ENCODE results near the gene SLC44A3.

- TF ChIP-seq CTCF (IDR thresholded peaks at IDR 0.05 in 4 of 5, conservative IDR thresholded peaks at IDR 0.05 in 1 of 5) (no peak), POLR2A (IDR thresholded peaks at IDR 0.05) (no peak)
Observed at GRCh38 chr1:94903280-94904009, 83.3 kb downstream of the SLC44A3 start.
